Prostate gland (tissue), 2 donors: ENCODE measurements around the gene STRADB. TPM values are rescaled to one million over a fixed set of nuclear protein-coding genes. Genes with fewer than 3 reads are reported as not detected.

Experiments
- DNase-seq: peaks from one replicate; pipeline ENCODE4 v3.0.0-alpha.2; 2019; ENCODE audit warnings: low spot score
- H3K27ac ChIP-seq, 2 donors: fragments of 200-600 bp; sonication (generic); 2 replicates each; pipeline ENCODE4 v1.5.1; 2017 to 2019
- H3K27me3 ChIP-seq: fragments of 200-600 bp; sonication (generic); replicated peaks from 2 replicates; pipeline ENCODE4 v1.5.1; 2019; ENCODE audit not compliant: insufficient read depth
- H3K36me3 ChIP-seq, 2 donors: fragments of 200-600 bp; sonication (generic); 1 replicate in 1 of 2; 2 replicates in 1 of 2; pipeline versions ENCODE4 v1.5.1 to v1.8.1; 2017 to 2019
- H3K4me1 ChIP-seq: fragments of 200-600 bp; sonication (generic); replicated peaks from 2 replicates; pipeline ENCODE4 v1.5.1; 2019
- H3K4me3 ChIP-seq, 2 donors: fragments of 200-600 bp; sonication (generic); 2 replicates each; pipeline ENCODE4 v1.5.1; 2017 to 2019
- H3K9me3 ChIP-seq: fragments of 200-600 bp; sonication (generic); 2 replicates; pipeline ENCODE4 v1.5.1; 2017
- CTCF ChIP-seq, 4 experiments: fragments of 200-600 bp in 2 of 4; fragments of 450-650 bp in 2 of 4; sonication (generic) in 2 of 4; IDR thresholded peaks; 1 replicate in 3 of 4; 2 replicates in 1 of 4; pipeline ENCODE4 v1.5.1; 2016 to 2019; ENCODE audit warnings: antibody characterized with exemption in 4 of 4, mild to moderate bottlenecking in 2 of 4, moderate library complexity in 2 of 4
- POLR2A ChIP-seq: fragments of 450-650 bp; IDR thresholded peaks from one replicate; pipeline ENCODE4 v1.6.1; 2016; ENCODE audit warnings: antibody characterized with exemption, mild to moderate bottlenecking
- POLR2AphosphoS5 ChIP-seq: sonication (generic); formaldehyde crosslinking; IDR thresholded peaks from one replicate; pipeline ENCODE4 v1.6.1; 2017; ENCODE audit warnings: antibody characterized with exemption
- whole genome bisulfite sequencing: methylation state at CpG from one replicate; pipeline ENCODE4 v1.1.5; 2018; 5-methylcytosine and 5-hydroxymethylcytosine counted together
- intact Hi-C: fragments of 100-400 bp; cut with DNase I; formaldehyde crosslinking; loops from one replicate; pipeline ENCODE4 v1.14.2; 2022
- total RNA-seq, 2 donors: library from RNA; depleted of rRNA; stranded (reverse); fragments of >200 nt; gene quantifications; one replicate each; pipeline ENCODE4 v1.1.0, GENCODE V29; 2016

Gene STRADB
- total RNA-seq, 2 donors from 2014 or later: 20.4 to 29.8 TPM

DNA sequence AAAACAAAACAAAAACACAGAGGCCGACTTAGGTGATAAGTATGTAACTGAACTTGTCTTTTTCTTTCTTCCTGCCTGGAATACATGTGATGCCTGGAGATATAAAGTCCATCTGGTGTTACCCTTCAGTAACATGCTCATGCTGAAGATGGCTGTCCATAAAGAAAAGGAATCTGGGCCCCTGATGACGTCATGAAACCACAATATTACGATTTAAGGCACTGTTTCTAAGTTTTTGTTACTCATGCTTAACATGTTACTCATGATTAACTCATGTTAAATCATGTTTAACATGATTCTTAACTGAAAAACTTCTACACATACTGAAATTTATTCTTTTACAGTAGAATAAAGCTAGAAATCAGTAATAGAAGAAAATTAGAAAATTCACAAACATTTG, 49.0 kb downstream of the STRADB start:
- intact Hi-C loops: no loop called here
- 71% methylated on average over 3 of the region's 3 CpGs for WGBS
- TF ChIP-seq CTCF (IDR thresholded peaks at IDR 0.05): no peak
- TF ChIP-seq POLR2A: no peak
- no peak for TF ChIP-seq POLR2AphosphoS5

DNA sequence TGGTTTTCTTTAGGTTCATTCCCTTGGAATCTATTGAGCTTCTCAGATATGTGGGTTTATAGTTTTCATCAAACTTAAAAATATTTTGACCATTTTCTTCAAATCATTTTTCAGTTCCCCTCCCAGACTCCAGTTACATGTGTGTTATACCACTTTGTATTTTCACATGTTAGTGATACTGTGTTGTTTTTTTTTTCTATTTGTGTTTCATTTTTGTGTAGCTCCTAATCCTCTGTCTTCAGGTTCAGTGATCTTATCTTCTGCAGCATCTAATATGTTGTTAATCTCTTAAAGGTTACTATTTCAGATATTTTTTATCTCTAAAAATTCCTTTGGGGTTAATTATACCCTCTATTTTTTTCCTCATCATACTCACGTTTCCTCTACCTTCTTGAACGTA, 51.2 kb downstream of the STRADB start:
- no peak overlapping the region for H3K4me3 ChIP-seq
- 96% methylated on average over 2 of the region's 2 CpGs for WGBS
- intact Hi-C loops: no loop called here
- no peak overlapping the region for H3K27ac ChIP-seq
- DNase-seq: no peak
- no peaks in the 10 kb centered on the region for H3K27me3 ChIP-seq
- H3K36me3 ChIP-seq: no peaks in the 10 kb centered on the region
- TF ChIP-seq POLR2AphosphoS5 (no peak), CTCF (IDR thresholded peaks at IDR 0.05) (no peak), POLR2A (no peak)
- H3K9me3 ChIP-seq: no peaks in the 10 kb centered on the region
- H3K4me1 ChIP-seq: no peaks in the 10 kb centered on the region

More for the DNA sequence above, 49.0 kb downstream of the STRADB start:
- Histone ChIP-seq H3K4me1 (no peaks in the 10 kb centered on the region), H3K27me3 (no peaks in the 10 kb centered on the region), H3K27ac (no peak overlapping the region), H3K4me3 (no peak overlapping the region), H3K9me3 (no peaks in the 10 kb centered on the region), H3K36me3 (no peaks in the 10 kb centered on the region)
- no peak for DNase-seq

GRCh38 chr2:201507725-201508124, 56.2 kb downstream of the STRADB start:
- intact Hi-C loops: no loop called here
- TF ChIP-seq POLR2AphosphoS5 (no peak), POLR2A (no peak), CTCF (IDR thresholded peaks at IDR 0.05) (no peak)
- Histone ChIP-seq H3K4me3 (no peak overlapping the region), H3K9me3 (no peaks in the 10 kb centered on the region), H3K27me3 (no peaks in the 10 kb centered on the region), H3K4me1 (no peaks in the 10 kb centered on the region), H3K36me3 (no peaks in the 10 kb centered on the region), H3K27ac (no peak overlapping the region)
- DNase-seq: no peak
- WGBS: 74% methylated on average over 4 of the region's 4 CpGs

GRCh38 chr2:201513271-201513670, 61.7 kb downstream of the STRADB start:
- H3K4me1 ChIP-seq: no peaks in the 10 kb centered on the region
- no peak overlapping the region for H3K4me3 ChIP-seq
- WGBS: 50% methylated on average over 1 of the region's 1 CpG
- H3K9me3 ChIP-seq: no peaks in the 10 kb centered on the region
- no peaks in the 10 kb centered on the region for H3K27me3 ChIP-seq
- TF ChIP-seq POLR2AphosphoS5 (no peak), CTCF (IDR thresholded peaks at IDR 0.05) (no peak), POLR2A (no peak)
- no peak for DNase-seq
- H3K27ac ChIP-seq: no peak overlapping the region
- no peaks in the 10 kb centered on the region for H3K36me3 ChIP-seq
- intact Hi-C loops: no loop called here

GRCh38 chr2:201515573-201516246, 64.2 kb downstream of the STRADB start:
- no peak overlapping the region for H3K4me3 ChIP-seq
- H3K36me3 ChIP-seq: no peaks in the 10 kb centered on the region
- no peak overlapping the region for H3K27ac ChIP-seq
- no peaks in the 10 kb centered on the region for H3K27me3 ChIP-seq
- 75% methylated on average over 4 of the region's 4 CpGs for WGBS
- no peaks in the 10 kb centered on the region for H3K4me1 ChIP-seq
- intact Hi-C loops: no loop called here
- TF ChIP-seq POLR2A: no peak
- no peak for DNase-seq
- H3K9me3 ChIP-seq: no peaks in the 10 kb centered on the region
